T-helper 2 cell treated with Interferon-gamma antibody and Interleukin-4, amounts not matched to agents 5 μg/mL and 100 μg/mL, for 36 hours (primary cell): ENCODE results near the gene MAN1B1.
A peak's percentile ranks its signal among the peaks of the same experiment; 100 is the strongest.
"Not testable (repeated sequence)": the region's sequence is repeated elsewhere in the genome, so short reads cannot be mapped to it uniquely, and the experiment has no call there.

Source experiments
- DNase-seq: peaks from one replicate; pipeline ENCODE4 v3.0.0; 2021; ENCODE audit warnings: low spot score
- H3K27ac Mint-ChIP-seq: one replicate; pipeline ENCODE4 v1.8.0; 2021; ENCODE audit warnings: mild to moderate bottlenecking, mixed read lengths
- H3K27me3 Mint-ChIP-seq: one replicate; pipeline ENCODE4 v1.8.0; 2021; ENCODE audit warnings: low read depth, mixed read lengths
- H3K36me3 Mint-ChIP-seq: one replicate; pipeline ENCODE4 v1.8.0; 2021; ENCODE audit warnings: low read depth, mixed read lengths
- H3K4me1 Mint-ChIP-seq: one replicate; pipeline ENCODE4 v1.8.0; 2021; ENCODE audit warnings: low read depth, mixed read lengths
- H3K4me3 Mint-ChIP-seq: one replicate; pipeline ENCODE4 v1.8.0; 2022; ENCODE audit warnings: mild to moderate bottlenecking, moderate library complexity, mixed read lengths
- H3K9me3 Mint-ChIP-seq: one replicate; pipeline ENCODE4 v1.8.0; 2021; ENCODE audit warnings: mixed read lengths

MAN1B1 gene

DNA sequence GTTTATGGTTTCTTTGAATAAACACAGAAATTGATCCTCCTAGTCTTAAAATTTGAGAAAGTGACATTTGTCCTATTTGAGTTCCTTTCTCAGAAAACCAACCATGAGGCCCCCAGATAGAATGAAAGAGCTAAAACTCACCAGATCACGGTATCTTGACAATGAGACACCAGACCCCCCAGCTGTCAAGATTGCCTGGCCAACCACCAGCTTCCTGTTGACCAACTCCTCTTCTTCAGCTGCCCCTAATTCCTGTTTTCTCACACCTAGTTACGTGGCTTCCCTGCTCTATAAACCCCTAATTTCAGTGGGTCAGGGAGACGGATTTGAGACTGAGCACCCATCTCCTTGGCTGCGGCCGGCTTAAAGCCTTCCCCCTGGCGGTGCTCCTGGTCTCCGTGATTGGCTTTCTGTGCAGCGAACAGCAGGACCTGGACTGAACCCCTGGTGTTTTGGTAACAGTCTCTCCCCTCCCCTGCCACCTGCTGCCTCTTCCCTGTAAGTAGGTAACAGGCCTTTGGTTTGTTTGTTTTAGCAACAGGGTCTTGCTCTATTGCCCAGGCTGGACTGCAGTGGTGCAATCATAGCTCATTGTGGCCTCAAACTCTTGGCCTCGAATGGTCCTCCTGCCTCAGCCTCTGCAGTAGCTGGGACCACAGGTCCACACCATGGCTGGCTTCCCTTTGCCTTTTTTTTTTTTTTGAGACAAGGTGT, 28.1 kb upstream of the MAN1B1 start:
- no peak for DNase-seq
- H3K4me3 Mint-ChIP-seq: no peak overlapping the region
- H3K4me1 Mint-ChIP-seq: no peaks in the 10 kb centered on the region
- H3K27ac Mint-ChIP-seq: no peak overlapping the region
- H3K27me3 Mint-ChIP-seq: peaks cover 3% of the 10 kb centered on the region
- no peaks in the 10 kb centered on the region for H3K9me3 Mint-ChIP-seq
- no peaks in the 10 kb centered on the region for H3K36me3 Mint-ChIP-seq

DNA sequence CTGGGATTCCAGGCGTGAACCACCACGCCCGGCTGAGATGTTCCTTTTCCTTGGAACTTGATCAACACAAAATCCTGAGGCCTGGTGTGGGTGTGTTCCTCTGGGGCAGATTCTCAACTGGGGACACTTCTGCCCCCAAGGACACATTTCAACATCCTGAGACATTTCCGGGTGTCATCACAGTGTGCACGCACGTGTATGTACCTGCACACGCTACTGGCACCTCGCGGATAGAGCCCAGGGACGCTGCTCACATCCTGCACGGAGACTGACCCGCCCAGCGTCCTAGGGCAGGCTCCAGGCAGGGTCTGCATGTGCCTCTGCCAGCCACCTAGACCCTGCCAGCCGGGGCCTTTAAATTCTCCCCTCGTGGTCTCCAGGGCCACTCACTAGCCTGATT, 24.4 kb upstream of the MAN1B1 start:
- Mint-ChIP-seq H3K27me3 (peaks cover 3% of the 10 kb centered on the region), H3K36me3 (peaks cover 4% of the 10 kb centered on the region), H3K27ac (no peak overlapping the region), H3K9me3 (no peaks in the 10 kb centered on the region), H3K4me3 (no peak overlapping the region), H3K4me1 (no peaks in the 10 kb centered on the region)
- no peak for DNase-seq

DNA sequence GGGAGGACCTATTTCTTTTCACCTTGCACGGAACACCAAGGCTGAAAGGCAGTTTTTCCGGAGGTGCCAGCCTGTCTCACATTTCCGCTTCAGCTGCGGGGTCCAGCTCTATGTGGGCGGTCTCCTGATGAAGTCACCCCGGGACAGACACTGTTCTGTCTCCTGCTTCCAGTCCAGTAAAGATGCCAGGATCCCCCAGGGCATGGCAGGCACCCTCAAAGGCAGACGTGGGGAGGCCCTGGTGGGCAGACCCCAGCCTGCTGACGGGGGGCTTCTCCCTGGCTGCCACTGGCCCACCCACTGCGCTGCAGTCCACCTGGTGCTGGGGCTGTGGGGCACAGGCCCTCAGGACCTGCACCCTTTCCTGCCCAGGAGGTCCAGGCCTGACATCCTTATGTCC, 24.0 kb upstream of the MAN1B1 start:
- not testable (repeated sequence) for H3K4me3 Mint-ChIP-seq, H3K27me3 Mint-ChIP-seq, H3K27ac Mint-ChIP-seq, H3K9me3 Mint-ChIP-seq, DNase-seq, H3K4me1 Mint-ChIP-seq, H3K36me3 Mint-ChIP-seq

DNA sequence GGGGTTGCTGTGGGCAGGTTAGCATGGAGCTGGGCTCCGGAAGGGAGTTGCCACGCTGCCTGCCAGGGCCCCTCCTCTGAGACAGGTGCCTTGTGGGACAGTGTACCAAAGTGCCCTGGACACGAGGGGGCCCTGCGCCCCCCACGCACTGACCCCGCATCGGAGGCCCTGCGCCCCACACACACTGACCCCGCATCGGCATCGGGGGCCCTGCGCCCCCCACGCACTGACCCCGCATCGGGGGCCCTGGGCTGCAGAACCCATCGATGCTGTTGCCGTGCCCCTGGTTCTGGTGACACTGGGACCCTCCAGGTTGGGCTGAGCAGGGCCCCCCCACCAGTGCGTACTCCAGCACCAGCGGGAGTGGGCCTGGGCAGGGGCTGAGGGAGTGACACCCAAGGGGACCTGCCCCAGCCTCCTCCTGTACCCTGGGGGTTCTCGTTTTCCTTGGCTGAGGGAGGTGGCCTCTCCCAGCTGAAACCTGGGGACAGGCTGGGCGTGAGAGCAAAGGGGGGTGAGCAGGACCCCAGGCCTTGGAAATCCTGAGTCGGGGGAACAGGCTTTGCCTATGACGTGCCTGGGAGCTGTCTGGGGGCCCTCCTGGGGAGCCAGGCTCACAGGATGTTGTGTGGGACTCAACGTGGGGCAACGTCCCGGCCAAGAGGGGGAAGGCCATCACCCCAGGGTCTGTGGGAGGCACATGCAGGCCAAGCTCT, 23.3 kb upstream of the MAN1B1 start:
- H3K36me3 Mint-ChIP-seq: peaks cover 4% of the 10 kb centered on the region

DNA sequence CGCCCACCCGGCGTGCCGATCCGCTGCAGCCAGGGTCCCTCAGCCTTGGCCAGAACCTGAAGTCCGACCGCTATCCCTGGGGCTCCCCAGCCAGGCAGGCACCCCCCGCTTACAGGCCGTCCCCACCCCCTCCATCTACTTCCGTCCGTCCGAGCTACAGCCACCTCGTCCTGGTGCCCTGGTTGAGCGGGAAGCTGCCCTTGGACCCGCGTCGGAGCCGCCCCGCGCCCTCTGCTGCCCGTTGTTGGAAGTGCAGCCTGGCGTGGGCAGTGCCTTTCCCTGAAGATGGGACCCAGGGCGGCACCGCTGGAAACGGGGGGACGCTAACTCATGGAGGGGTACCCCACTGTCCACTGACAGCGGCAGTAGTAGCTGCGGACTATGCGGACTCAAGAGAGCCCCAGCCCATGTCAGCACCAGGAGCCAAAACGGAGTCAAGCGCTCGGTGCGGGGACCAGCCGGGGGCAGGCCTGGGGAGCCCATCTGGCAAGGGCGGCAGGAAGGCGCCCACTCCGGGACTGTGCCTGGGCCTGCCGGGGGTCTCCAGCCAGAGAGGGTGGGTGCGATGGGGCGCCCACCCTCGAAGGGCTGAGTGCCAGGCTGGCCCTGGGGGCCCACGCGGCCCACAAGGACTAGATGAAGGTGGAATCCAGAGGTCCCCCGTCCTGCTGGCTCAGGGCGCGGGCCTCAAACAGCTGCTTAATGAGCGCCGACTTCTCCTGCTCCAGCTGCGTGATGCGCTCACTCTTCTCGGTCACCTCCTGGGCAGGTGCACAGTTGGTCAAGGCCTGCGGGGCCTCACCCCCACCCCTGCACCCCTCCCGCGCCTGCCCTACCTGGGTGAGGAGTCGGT, 22.5 kb upstream of the MAN1B1 start:
- Mint-ChIP-seq H3K4me3 (no peak overlapping the region), H3K9me3 (no peaks in the 10 kb centered on the region), H3K27me3 (peaks cover 3% of the 10 kb centered on the region), H3K4me1 (peaks cover 9% of the 10 kb centered on the region), H3K36me3 (peaks cover 4% of the 10 kb centered on the region), H3K27ac (no peak overlapping the region)
- peak; percentile 45 for DNase-seq

More for the DNA sequence above, 23.3 kb upstream of the MAN1B1 start:
- H3K4me1 Mint-ChIP-seq: peaks cover 7% of the 10 kb centered on the region
- H3K4me3 Mint-ChIP-seq: no peak overlapping the region
- H3K27me3 Mint-ChIP-seq: peaks cover 3% of the 10 kb centered on the region
- no peaks in the 10 kb centered on the region for H3K9me3 Mint-ChIP-seq
- DNase-seq: no peak
- H3K27ac Mint-ChIP-seq: no peak overlapping the region

DNA sequence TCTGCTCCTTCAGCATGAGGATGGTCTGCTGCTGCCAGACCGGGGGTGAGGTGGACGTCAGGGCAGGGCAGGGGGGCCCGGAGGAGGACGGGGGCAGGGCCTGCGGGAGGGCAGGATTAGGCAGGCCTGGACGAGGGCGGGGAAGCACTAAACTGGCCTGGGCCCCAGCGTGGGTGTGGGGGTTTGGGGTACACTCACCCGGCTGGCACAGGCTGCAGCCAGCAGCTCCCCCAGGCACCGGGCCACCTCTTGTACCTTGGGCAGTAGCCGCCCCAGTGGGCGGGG, 22.0 kb upstream of the MAN1B1 start:
- peaks cover 4% of the 10 kb centered on the region for H3K36me3 Mint-ChIP-seq
- H3K4me3 Mint-ChIP-seq: no peak overlapping the region
- no peak for DNase-seq
- H3K9me3 Mint-ChIP-seq: no peaks in the 10 kb centered on the region
- H3K27me3 Mint-ChIP-seq: peaks cover 3% of the 10 kb centered on the region
- peaks cover 9% of the 10 kb centered on the region for H3K4me1 Mint-ChIP-seq
- no peak overlapping the region for H3K27ac Mint-ChIP-seq

DNA sequence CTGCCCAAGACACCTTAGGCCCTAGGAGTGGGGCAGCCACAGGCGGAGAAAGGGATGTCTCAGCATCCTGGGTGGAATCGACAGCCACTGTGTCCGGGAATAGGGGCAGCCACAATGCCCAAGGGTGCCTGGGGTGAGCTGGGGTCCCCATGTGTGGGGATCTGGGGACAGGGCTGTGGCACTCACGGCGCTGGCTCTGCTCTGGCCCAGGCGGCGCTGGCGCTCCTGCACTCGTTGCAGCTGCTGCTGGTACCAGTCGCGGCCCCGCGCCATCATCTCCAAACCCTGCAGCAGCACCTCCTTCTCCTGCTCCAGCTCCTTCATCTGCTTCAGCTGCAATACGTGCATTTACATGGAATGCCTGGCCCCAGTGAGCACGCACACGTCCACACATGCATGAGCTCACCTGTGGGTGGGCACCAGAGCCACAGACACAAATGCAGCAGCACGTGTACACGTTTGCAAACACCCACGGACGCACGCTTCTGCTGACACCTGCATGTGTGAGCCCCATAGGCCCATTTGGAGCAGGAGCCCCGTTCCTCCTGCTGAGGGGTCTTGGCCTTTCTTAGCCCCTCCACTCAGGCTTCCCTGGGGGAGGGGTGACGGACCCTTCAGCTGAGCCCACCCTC, 21.3 kb upstream of the MAN1B1 start:
- DNase-seq: no peak
- no peak overlapping the region for H3K4me3 Mint-ChIP-seq

DNA sequence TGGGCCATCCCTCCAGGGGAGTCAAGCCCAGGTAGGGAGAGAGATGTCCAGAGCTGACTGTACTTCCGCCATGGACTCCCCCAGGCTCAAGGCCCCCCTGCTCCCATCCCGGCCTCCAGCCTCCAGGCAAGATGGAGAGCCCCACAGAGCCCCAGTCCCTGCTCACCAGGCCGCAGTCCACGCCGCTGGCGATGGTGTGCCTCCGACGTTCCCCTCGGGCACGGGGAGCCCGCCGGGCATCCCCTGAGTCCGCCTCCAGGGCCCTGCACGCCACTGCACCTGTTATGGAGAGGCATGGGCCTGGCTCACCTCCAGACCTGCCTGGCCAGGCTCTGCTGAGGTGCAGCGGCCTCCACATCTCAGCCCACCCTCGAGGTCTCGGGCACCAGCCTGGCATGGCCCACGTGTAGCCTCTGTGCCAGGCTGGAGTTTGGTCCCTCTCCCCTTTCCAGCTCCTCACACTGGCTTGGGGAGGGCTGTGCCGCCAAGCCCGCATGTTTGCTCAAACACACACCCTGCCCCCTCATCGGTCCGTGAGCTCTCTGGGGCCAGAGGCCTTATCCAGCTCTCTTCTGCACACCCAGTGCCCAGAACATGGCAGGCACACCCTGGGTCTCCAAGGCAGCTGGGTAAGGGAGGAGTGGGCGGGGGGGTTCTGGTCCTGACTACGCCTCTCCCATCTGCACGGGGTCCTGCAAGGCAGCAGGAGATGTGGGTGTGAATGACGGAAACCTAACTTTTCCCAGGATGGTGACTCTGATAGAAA, 20.5 kb upstream of the MAN1B1 start:
- Mint-ChIP-seq H3K27ac (no peak overlapping the region), H3K4me3 (no peak overlapping the region), H3K36me3 (peaks cover 4% of the 10 kb centered on the region), H3K9me3 (no peaks in the 10 kb centered on the region), H3K4me1 (peaks cover 16% of the 10 kb centered on the region), H3K27me3 (no peaks in the 10 kb centered on the region)
- DNase-seq: no peak

More for the DNA sequence above, 21.3 kb upstream of the MAN1B1 start:
- Mint-ChIP-seq H3K9me3 (no peaks in the 10 kb centered on the region), H3K27me3 (peaks cover 3% of the 10 kb centered on the region), H3K36me3 (peaks cover 4% of the 10 kb centered on the region), H3K27ac (no peak overlapping the region), H3K4me1 (peaks cover 9% of the 10 kb centered on the region)

DNA sequence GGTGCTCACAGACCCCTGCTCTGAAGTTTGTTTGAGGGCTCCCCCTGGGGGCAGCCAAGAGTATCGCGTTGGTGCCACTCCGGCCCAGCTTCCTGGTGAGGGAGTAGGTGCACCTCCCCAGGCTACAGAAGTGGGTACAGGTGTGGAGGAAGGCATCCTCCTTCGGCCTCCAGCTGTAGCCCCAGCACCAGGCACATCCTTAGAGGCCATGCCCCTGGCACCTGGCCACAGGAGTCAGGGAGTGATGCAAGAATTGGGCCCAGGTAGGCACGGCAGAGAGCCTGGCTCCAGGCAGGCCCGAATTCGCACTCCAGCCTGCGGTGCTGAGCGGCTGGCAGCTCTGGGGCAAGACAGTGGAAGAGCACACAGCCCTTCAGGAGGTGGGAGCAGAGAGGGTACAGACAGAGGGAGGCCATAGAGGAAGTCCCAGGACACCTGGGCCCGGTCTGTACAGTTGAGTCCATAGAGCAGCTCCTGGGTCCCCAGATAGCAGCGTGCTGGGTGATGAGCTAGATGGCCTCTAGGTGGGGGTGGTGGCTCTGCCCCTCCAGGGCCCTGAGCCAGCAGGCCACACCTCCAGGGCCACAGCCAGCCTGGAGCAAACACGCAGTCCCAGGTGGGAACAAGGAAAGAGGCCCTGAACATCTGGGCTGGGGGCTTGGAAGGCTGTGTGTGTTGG, 18.8 kb upstream of the MAN1B1 start:
- H3K4me1 Mint-ChIP-seq: peaks cover 22% of the 10 kb centered on the region
- H3K4me3 Mint-ChIP-seq: peak overlapping the region; percentile 63
- no peaks in the 10 kb centered on the region for H3K9me3 Mint-ChIP-seq
- peak overlapping the region; percentile 56 for H3K27ac Mint-ChIP-seq
- H3K27me3 Mint-ChIP-seq: no peaks in the 10 kb centered on the region
- peak; percentile 82 for DNase-seq
- H3K36me3 Mint-ChIP-seq: peaks cover 4% of the 10 kb centered on the region

DNA sequence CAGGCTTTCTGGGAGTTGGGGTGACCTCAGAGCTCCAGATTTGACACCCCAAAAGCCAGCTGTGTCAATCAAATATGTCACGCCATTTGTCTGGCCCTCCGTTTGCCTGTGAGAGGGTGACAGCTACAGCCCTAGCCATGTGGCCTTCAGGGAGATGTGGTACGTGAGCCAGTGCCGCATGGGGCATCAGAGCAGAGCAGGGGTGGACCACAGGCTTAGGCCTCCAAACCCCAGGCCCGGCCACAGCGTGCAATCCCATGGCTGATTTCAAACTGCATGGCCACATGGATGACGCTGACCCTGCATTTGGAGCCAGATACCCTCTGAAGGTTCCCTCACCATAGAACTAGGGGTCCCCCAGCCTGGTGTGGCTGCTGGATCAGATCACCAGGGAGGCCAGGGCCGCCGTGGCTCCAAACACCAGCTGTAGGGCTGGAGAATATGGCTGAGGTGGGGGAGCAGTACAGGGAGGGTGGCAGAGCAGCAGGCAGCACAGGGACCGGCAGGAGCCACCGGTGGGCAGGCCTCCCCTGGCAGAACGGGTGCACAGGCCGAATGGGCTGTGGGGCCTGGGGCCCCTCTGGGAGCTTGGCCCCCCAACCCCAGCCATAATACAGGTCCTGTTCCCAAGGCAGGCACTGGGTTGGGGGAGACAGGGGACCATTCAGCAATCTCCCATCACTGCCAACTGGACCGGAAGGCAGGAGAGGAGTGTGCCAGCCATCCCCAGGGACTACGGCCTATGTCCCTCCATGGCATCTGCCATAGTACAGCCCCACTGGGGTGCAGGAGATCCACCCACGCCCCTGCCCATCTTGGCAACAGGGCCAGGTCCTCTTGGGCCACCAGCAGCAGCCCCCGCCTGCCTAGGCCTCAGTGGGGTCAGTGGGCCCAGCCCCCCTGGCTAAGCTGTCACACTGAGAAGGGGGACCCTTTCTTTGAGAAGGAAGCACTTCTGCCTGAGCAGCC, 18.0 kb upstream of the MAN1B1 start:
- DNase-seq: no peak

DNA sequence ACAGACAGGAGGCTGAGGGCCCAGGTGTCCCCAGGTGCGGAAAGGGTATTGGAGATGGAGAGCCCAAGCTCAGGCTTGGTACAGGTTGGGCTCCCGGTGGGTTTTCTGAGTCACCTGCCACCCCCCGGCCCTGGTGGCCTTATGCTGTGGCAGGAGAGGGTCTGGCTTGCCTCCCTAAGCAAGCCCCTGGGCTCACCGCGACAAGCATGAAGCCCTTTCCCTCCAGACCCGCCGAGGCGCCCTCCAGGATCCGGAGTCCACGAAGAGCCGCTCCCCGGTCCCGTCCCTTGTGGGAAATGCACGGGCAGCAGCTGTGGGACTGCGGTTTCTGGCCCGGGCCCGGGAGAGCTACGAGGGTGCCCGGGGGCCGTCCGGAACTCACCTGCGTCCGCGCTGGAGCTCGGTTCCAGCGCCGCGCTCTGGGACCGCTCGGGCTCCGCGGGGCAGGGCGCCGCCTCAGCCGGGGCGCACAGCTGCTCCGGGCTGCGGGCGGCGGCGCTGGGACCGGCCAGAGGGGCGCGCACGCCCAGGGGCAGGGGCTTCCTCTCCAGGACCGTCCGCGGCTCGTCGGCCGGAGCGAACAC, 17.2 kb upstream of the MAN1B1 start:
- DNase-seq: no peak
- no peaks in the 10 kb centered on the region for H3K9me3 Mint-ChIP-seq
- peak overlapping the region; percentile 75 for H3K4me3 Mint-ChIP-seq
- no peaks in the 10 kb centered on the region for H3K27me3 Mint-ChIP-seq
- no peak overlapping the region for H3K27ac Mint-ChIP-seq
- H3K36me3 Mint-ChIP-seq: peaks cover 1% of the 10 kb centered on the region
- peaks cover 23% of the 10 kb centered on the region for H3K4me1 Mint-ChIP-seq

More for the DNA sequence above, 18.0 kb upstream of the MAN1B1 start:
- no peaks in the 10 kb centered on the region for H3K9me3 Mint-ChIP-seq
- H3K27ac Mint-ChIP-seq: no peak overlapping the region
- peaks cover 4% of the 10 kb centered on the region for H3K36me3 Mint-ChIP-seq
- peak overlapping the region; percentile 75 for H3K4me3 Mint-ChIP-seq
- H3K27me3 Mint-ChIP-seq: no peaks in the 10 kb centered on the region
- peaks cover 22% of the 10 kb centered on the region for H3K4me1 Mint-ChIP-seq
